ENCODE results near the gene ZNF532. TPM values are rescaled to one million over a fixed set of nuclear protein-coding genes. Genes with fewer than 3 reads are reported as not detected.

The ZNF532 gene
- total RNA-seq, 1 experiment from 2014 or later, result 258 TPM

- no peak overlapping the region for H2BK15ac ChIP-seq (ENCODE audit: low read depth, low read length)
- H2BK20ac ChIP-seq (ENCODE audit: low read depth, low read length, poor library complexity, severe bottlenecking), result no peak overlapping the region
- H3K9me3 ChIP-seq (ENCODE audit: control insufficient read depth, low read depth, low read length), result no peaks in the 10 kb centered on the region
- peaks cover 36 to 82% (median 74%) of the 10 kb centered on the region in 3 experiments; a peak in 6 of 7 replicates for H3K36me3 Mint-ChIP-seq (ENCODE audit: insufficient read depth in 1 of 3, low read depth in 3 of 3)
- no peak overlapping the region for H3K14ac ChIP-seq (ENCODE audit: insufficient read depth, low read length)
- WGBS (ENCODE audit: extremely low coverage, insufficient read length, low lambda C conversion rate), result no CpG with 5 or more reads among the region's 11 CpGs
- H2AFZ ChIP-seq (ENCODE audit: low read length), result no peak overlapping the region
- peak overlapping the region; percentile 13 to 36 (median 19); a peak in 6 of 7 replicates for H3K27ac Mint-ChIP-seq
- no peak overlapping the region for H3K27ac ChIP-seq (ENCODE audit: insufficient read length, low read depth, low read length)
- H3K4me1 ChIP-seq (ENCODE audit: insufficient read depth, low read length), result peaks cover 7% of the 10 kb centered on the region; the same call in 1 of the 2 replicates
- no peak overlapping the region for H3K4me3 Mint-ChIP-seq
- H4K20me1 ChIP-seq (ENCODE audit: control insufficient read depth, insufficient read depth, insufficient read length), result no peaks in the 10 kb centered on the region
- no peak overlapping the region for H2BK12ac ChIP-seq (ENCODE audit: insufficient read length, low read depth, low read length)
- peaks cover 56% of the 10 kb centered on the region; the same call in 1 of the 2 replicates for H3K79me2 ChIP-seq (ENCODE audit: insufficient read depth, low read length)
- H3K4me2 ChIP-seq (ENCODE audit: insufficient read depth, insufficient read length, low read length), result no peak overlapping the region
- no peak overlapping the region for H4K91ac ChIP-seq (ENCODE audit: insufficient read length, low read depth, low read length)
- DNase-seq, result no peak
- no peak overlapping the region for H3K23ac ChIP-seq (ENCODE audit: insufficient read length, low read depth, low read length)
- H3T11ph ChIP-seq (ENCODE audit: low read length), result no peak overlapping the region
- H3K27me3 ChIP-seq (ENCODE audit: insufficient read depth, low read length), result no peaks in the 10 kb centered on the region
- H3K27me3 Mint-ChIP-seq (ENCODE audit: low read depth), result no peaks in the 10 kb centered on the region
- no peak overlapping the region for H2BK120ac ChIP-seq (ENCODE audit: low read depth, low read length, poor library complexity, severe bottlenecking)
- no peak overlapping the region for H3K9ac ChIP-seq (ENCODE audit: extremely low read depth, insufficient read length, low read length)
- H2BK5ac ChIP-seq (ENCODE audit: insufficient read length, low read length), result no peak overlapping the region
- no peak overlapping the region for H4K8ac ChIP-seq (replicated peaks; ENCODE audit: insufficient read length, low read depth, low read length)
- peaks cover 10% of the 10 kb centered on the region for H3K79me1 ChIP-seq (ENCODE audit: insufficient read depth, low read depth, low read length, poor library complexity, severe bottlenecking)
- no peaks in the 10 kb centered on the region for H3K23me2 ChIP-seq (ENCODE audit: insufficient read length, low read depth, low read length, poor library complexity, severe bottlenecking)
- no peaks in the 10 kb centered on the region for H3K9me3 Mint-ChIP-seq
- no peak for TF ChIP-seq CTCF (conservative IDR thresholded peaks at IDR 0.05)
- H4K5ac ChIP-seq (ENCODE audit: insufficient read length, low read depth, low read length), result no peak overlapping the region
- no peak overlapping the region for H2AK5ac ChIP-seq (ENCODE audit: insufficient read length, low read length)
- no peak overlapping the region for H3K56ac ChIP-seq (ENCODE audit: insufficient read length, low read depth, low read length)
- H3K18ac ChIP-seq (ENCODE audit: insufficient read length, low read depth, low read length), result no peak overlapping the region
- H3K4me1 Mint-ChIP-seq, result peaks cover 43 to 47% of the 10 kb centered on the region in 2 experiments
- no peak overlapping the region for H3K4ac ChIP-seq (ENCODE audit: low read depth, low read length)
Observed at GRCh38 chr18:58900015-58900649, 35.5 kb downstream of the ZNF532 start.

Measured in H9 (cell line).